GM19455 (cell line): ENCODE measurements around the gene COX4I1.

ENCODE experiments used
- ATAC-seq: cut with Tn5 transposase; IDR thresholded peaks from one replicate; pipeline ENCODE4 v1.9.1; 2021; ENCODE audit not compliant: unreplicated experiment

Gene COX4I1

DNA sequence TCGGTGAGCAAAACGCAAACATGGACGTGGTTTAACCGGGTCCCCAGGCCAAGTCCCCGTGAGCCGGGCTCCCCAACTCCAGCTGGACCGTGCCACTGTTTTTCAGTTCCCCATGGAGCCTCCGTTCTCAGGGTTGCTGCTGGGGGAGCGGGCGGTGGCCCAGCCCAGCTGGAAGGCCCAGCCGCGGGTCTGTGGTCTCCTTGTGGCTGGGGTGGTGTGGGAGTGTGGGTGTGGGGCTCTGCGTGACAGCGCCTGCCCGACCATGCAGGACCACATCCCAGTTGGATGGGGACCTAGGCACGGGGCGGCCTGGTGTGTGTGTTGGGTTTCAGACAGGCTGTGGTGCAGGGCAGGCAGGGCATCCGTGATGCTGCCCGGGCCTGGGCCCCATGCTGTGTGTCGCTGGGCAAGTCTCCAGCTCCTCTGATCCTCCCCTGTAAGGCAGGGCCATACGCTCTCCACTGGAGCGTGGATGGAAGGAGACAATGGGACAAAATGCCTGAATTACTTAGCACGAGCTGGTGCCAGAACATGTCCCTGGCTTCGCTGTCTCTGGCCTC lies 40.3 kb downstream of the COX4I1 start:
- ATAC-seq = no peak

DNA sequence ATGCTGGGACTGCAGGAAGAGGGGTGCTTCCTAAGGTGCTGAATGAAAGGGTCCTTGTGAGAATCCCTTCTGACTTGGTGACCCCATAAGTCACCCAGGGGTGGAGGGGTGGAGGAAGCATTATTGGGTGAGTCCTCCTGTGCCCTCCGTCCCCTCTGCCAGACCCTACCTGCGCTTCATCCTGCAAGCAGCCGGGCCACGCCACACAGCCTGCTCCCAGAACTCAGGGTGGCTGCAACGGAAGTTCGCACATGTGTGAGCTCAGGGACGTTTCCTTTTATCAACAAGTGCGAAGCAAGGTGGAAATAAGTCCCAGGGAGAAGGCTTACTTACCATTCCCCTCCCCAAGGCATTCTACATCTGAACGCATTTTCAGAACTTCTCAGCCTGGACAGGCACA lies 40.9 kb downstream of the COX4I1 start:
- no peak for ATAC-seq

- no peak for ATAC-seq
Observed at GRCh38 chr16:85840801-85841200, 41.3 kb downstream of the COX4I1 start.

- no peak for ATAC-seq
Observed at GRCh38 chr16:85842435-85842834, 42.9 kb downstream of the COX4I1 start.

- no peak for ATAC-seq
Observed at GRCh38 chr16:85842848-85843247, 43.4 kb downstream of the COX4I1 start.

DNA sequence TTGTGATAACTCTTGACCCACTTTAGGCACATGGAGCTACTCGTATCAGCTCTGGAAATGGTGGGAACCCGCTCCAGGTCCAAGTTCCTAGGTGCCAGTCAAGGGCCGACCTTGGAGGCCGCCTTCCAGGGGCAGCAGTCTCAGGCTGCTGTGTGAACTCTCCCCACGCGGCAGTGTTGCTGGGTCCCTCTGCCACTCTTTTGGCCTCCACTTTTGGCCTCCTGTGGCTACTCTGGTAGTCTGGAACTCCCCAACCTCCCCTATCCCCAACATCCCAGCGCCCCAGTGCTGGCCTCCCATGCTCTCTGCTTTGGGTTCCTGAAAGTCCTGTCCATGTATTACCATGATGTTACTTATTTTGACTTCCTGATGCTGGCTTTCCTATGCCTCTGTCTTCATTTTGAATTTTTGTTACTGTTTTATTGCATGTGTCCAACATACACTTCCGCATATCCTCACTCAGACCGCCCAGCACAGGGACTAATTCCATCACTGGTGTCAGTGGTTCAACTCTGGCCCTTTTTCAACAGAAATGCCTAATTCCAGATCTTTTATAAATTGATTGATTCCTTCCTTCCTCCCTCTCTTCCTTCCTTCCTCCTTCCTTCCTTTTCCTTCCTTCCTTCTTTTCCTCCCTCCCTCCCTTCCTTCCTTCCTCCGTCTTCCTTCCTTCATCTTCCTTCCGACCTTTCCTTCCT lies 44.1 kb downstream of the COX4I1 start:
- ATAC-seq = no peak

GRCh38 chr16:85844169-85844481 lies 44.6 kb downstream of the COX4I1 start:
- no peak for ATAC-seq

DNA sequence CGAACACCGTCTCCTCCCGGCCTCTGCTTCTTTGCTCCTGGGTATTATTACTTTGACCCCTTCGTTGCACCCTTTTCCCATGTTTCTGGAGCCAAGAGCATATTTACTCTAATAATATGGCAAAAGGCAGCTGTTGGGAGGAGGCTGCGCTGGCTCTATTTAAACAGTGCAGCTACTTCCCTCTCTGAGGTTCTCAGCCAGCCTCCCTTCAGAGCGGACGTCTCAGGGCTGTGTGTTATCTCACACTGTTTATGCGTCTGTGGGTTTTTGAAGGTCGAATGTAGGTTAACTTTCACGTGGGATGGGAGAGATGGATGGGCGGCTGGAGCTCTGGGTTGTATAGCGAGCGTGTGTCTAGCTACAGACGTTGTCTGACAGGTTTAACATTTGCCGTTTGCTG lies 45.3 kb downstream of the COX4I1 start:
- ATAC-seq = no peak

GRCh38 chr16:85845266-85845665 lies 45.8 kb downstream of the COX4I1 start:
- no peak for ATAC-seq

GRCh38 chr16:85846461-85846860 lies 47.0 kb downstream of the COX4I1 start:
- no peak for ATAC-seq

- no peak for ATAC-seq
Observed at GRCh38 chr16:85847036-85847435, 47.5 kb downstream of the COX4I1 start.

GRCh38 chr16:85847681-85848601 lies 48.4 kb downstream of the COX4I1 start:
- no peak for ATAC-seq

- no peak for ATAC-seq
Observed at GRCh38 chr16:85848986-85849385, 49.5 kb downstream of the COX4I1 start.

DNA sequence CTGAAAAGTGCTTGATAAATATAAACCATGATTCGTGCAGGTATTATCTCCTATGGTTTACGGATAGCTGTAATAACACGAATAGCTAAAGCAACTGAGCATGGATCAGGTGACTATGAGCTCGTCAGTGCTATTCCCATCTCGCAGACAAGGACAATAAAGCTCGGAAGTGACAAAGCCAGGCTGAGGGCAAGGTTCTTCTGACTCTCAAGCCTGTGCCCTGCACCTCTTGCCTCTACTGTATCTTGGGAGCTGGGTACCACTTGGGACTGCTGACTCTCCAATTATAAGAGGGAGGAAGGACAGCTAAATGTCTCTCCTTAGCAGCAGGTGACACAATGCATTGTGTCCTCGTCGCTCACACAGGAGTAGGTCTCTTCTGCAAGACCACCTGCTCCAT lies 49.9 kb downstream of the COX4I1 start:
- no peak for ATAC-seq

GRCh38 chr16:85850344-85850880 lies 50.9 kb downstream of the COX4I1 start:
- no peak for ATAC-seq

DNA sequence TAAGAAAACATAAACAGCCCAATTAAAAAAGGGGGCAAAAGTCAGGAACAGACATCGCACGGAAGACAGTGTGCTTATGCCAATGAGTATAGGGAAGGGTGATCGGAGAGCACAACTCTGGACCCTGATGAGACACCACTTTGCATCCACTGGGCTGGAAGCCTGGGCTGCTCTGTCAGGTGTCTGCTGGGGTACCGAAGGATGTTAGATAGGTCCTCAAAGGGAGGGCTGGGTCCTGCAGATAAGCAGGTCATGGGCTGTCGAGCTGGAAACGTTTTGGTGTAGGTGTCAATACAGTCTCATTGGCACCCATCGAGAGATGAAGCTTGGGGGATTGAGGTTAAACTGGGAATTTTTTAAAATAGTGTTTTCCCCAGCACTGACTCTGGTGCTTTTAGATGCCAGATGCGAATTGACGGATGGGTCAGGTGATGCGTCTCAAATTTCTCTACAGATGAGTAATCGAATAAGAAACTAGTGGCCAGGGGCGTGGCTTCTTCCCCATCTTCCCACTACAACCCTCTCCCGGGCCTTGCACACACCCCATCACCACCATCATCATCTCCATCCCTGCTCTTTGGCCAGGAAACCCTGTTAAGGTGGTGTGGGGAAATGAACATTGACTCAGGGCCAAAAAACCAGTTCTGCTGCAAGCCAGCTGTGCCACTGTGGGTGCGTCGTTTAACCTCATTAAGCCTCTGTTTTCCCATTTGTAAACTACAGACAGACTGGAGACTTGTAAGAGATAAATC lies 51.7 kb downstream of the COX4I1 start:
- ATAC-seq = no peak

DNA sequence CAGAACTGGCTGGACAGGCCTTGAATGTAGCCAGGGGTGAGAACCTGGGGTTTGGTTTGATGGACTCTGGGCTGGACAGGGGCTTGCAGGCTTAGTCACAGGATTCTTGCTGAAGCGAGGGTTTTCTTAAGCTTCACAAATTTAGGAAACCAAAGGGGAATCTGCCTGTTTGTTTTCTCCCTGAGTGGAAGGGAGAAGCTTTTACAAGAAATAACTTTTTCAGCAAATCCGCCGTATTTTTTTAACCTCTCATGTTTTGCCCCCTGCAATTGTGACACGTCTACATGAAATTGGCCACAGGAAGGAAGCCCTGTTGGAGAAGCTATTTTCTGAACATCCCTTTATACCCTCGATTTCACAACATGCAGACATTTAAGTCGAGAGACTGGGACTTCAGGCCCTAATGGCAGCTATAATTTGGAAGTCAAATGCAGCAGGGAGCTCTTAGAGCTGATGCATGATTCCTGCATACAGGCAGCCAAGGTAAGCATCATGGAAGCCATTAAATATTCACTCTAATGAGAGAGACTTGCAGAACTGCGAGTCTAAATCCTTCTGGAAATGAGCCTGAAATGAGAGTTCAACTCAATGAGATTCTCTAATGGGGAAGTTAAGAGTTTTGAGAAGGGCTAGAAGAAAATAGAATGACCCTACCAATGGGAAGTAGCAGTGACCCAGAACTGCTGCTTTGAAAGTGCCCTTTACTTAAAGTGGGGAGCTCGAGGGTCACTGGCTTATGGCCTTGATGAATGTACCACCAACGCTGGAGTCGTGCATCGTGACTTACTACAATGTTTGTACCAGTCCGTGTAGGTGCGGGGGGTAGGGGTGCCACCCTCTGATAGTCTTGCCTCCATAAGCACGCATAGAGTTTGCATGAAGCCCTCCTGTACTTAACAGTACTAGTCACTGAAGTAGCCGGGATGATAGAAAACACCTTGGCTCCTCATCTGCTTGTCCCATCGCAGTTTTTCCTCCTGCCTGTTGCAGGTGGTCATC lies 54.4 kb downstream of the COX4I1 start:
- ATAC-seq = no peak

GRCh38 chr16:85854935-85855334 lies 55.4 kb downstream of the COX4I1 start:
- ATAC-seq = no peak

GRCh38 chr16:85856079-85856478 lies 56.6 kb downstream of the COX4I1 start:
- ATAC-seq = no peak

DNA sequence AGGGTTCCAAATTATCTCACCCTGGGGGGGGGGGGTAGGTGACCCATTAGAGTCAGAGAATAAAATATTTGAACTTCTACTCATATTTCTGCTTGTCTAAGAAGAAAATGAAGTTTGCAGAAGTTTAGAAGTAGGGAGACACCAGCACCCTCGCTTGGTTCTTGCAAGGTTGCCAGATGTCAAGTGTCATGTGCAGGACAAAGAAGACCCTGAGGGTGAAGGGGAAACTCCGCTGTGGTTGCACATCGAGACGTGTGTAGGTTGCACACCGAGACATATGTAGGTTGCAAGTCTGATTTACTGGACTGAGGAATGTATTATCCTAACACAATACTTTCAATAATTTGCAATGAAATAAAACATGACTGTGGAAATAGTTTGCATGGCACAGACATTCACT lies 57.1 kb downstream of the COX4I1 start:
- no peak for ATAC-seq
